ENCODE data around the gene RNF212.

Gene RNF212

GRCh38 chr4:1087371-1087770 lies 26.0 kb downstream of the RNF212 start:
- DNase-seq: no peak

- DNase-seq: no peak
Measured at GRCh38 chr4:1086011-1086410, 27.4 kb downstream of the RNF212 start.

GRCh38 chr4:1085404-1085799 lies 28.0 kb downstream of the RNF212 start:
- DNase-seq: no peak

- no peak for DNase-seq
Measured at GRCh38 chr4:1084796-1085403, 28.5 kb downstream of the RNF212 start.

- DNase-seq: no peak
Measured at GRCh38 chr4:1084394-1084793, 29.0 kb downstream of the RNF212 start.

- DNase-seq: no peak
Measured at GRCh38 chr4:1082215-1083182, 30.9 kb downstream of the RNF212 start.

- no peak for DNase-seq
Measured at GRCh38 chr4:1081689-1082040, 31.7 kb downstream of the RNF212 start.

GRCh38 chr4:1080961-1081688 lies 32.2 kb downstream of the RNF212 start:
- no peak for DNase-seq

GRCh38 chr4:1080432-1080831 lies 32.9 kb downstream of the RNF212 start:
- no peak for DNase-seq

- DNase-seq: no peak
Measured at GRCh38 chr4:1079711-1080265, 33.6 kb downstream of the RNF212 start.

- DNase-seq: no peak
Measured at GRCh38 chr4:1078490-1078889, 34.9 kb downstream of the RNF212 start.

GRCh38 chr4:1077711-1078477 lies 35.5 kb downstream of the RNF212 start:
- no peak for DNase-seq

- no peak for DNase-seq
Measured at GRCh38 chr4:1075809-1076699, 37.3 kb downstream of the RNF212 start.

GRCh38 chr4:1075225-1075624 lies 38.1 kb downstream of the RNF212 start:
- DNase-seq: no peak

GRCh38 chr4:1074077-1074476 lies 39.3 kb downstream of the RNF212 start:
- no peak for DNase-seq

- DNase-seq: no peak
Measured at GRCh38 chr4:1072830-1073446, 40.4 kb downstream of the RNF212 start.

- DNase-seq: no peak
Measured at GRCh38 chr4:1069394-1069793, 44.0 kb downstream of the RNF212 start.

- no peak for DNase-seq
Measured at GRCh38 chr4:1065732-1066131, 47.6 kb downstream of the RNF212 start.

- no peak for DNase-seq
Measured at GRCh38 chr4:1062419-1062818, 50.9 kb downstream of the RNF212 start.

- DNase-seq: no peak
Measured at GRCh38 chr4:1061760-1062159, 51.6 kb downstream of the RNF212 start.

GRCh38 chr4:1061056-1061700 lies 52.2 kb downstream of the RNF212 start:
- no peak for DNase-seq

Data from NCI-H2081 treated with DMSO at 0.1 percent for 48 hours (cell line).